Duodenal mucosa (tissue), 2 donors: Measurements from ENCODE around the gene MCTP2.

Experiments
- H3K27ac ChIP-seq: one replicate; pipeline ENCODE4 v1.7.0; 2013; ENCODE audit warnings: low read depth, low read length
- H3K27me3 ChIP-seq, 2 donors: one replicate each; pipeline ENCODE4 v1.7.0; 2013; ENCODE audit warnings: low read length in 2 of 2, control low read depth in 1 of 2; ENCODE audit not compliant: insufficient read depth in 2 of 2, control insufficient read depth in 1 of 2
- H3K36me3 ChIP-seq, 2 donors: one replicate each; pipeline ENCODE4 v1.7.0; 2013; ENCODE audit warnings: low read length in 2 of 2, control low read depth in 1 of 2; ENCODE audit not compliant: insufficient read depth in 2 of 2, control insufficient read depth in 1 of 2
- H3K4me1 ChIP-seq, 2 donors: one replicate each; pipeline ENCODE4 v1.7.0; 2013; ENCODE audit warnings: low read length in 2 of 2, control low read depth in 1 of 2; ENCODE audit not compliant: insufficient read depth in 2 of 2, control insufficient read depth in 1 of 2
- H3K4me3 ChIP-seq, 2 donors: one replicate each; pipeline ENCODE4 v1.7.0; 2013; ENCODE audit warnings: low read length in 2 of 2, low read depth in 1 of 2
- H3K9ac ChIP-seq, 2 donors: one replicate each; pipeline ENCODE4 v1.7.0; 2013; ENCODE audit warnings: low read length in 2 of 2, low read depth in 1 of 2
- H3K9me3 ChIP-seq, 2 donors: one replicate each; pipeline ENCODE4 v1.7.0; 2013; ENCODE audit warnings: low read length in 2 of 2, control low read depth in 1 of 2; ENCODE audit not compliant: control insufficient read depth in 1 of 2

Gene MCTP2

GRCh38 chr15:94230883-94231722, at the start of gene MCTP2:
Gene MCTP2, plus strand, starts transcription at chr15:94231561. Its CDS starts 66,705 bp downstream, at chr15:94298266.
- Histone ChIP-seq H3K27ac (peak within 1 kb of the TSS; percentile 84), H3K4me1 (peaks cover 34 to 53% of the 10 kb centered on the region in 2 donors), H3K9ac (peak within 1 kb of the TSS; percentile 85 to 90)

GRCh38 chr15:94182883-94183282, 48.5 kb upstream of the MCTP2 start:
- Histone ChIP-seq H3K9ac (no peak overlapping the region), H3K9me3 (no peaks in the 10 kb centered on the region), H3K4me1 (no peaks in the 10 kb centered on the region), H3K27ac (no peak overlapping the region), H3K36me3 (no peaks in the 10 kb centered on the region), H3K27me3 (no peaks in the 10 kb centered on the region), H3K4me3 (no peak overlapping the region)

More at GRCh38 chr15:94230883-94231722, at the start of gene MCTP2:
- Histone ChIP-seq H3K36me3 (no peaks in the 10 kb centered on the region), H3K27me3 (no peaks in the 10 kb centered on the region), H3K9me3 (no peaks in the 10 kb centered on the region), H3K4me3 (peak within 1 kb of the TSS; percentile 86 to 91)

- no peaks in the 10 kb centered on the region for H3K9me3 ChIP-seq
- no peak overlapping the region for H3K9ac ChIP-seq
- no peak overlapping the region for H3K27ac ChIP-seq
- no peaks in the 10 kb centered on the region for H3K4me1 ChIP-seq
- H3K27me3 ChIP-seq, result no peaks in the 10 kb centered on the region
- no peaks in the 10 kb centered on the region for H3K36me3 ChIP-seq
- no peak overlapping the region for H3K4me3 ChIP-seq
Measured at GRCh38 chr15:94185547-94186236, 45.7 kb upstream of the MCTP2 start.

- Histone ChIP-seq H3K4me1 (no peaks in the 10 kb centered on the region), H3K27me3 (no peaks in the 10 kb centered on the region), H3K4me3 (no peak overlapping the region), H3K27ac (no peak overlapping the region), H3K9me3 (no peaks in the 10 kb centered on the region), H3K36me3 (no peaks in the 10 kb centered on the region), H3K9ac (no peak overlapping the region)
Measured at GRCh38 chr15:94186770-94187331, 44.5 kb upstream of the MCTP2 start.

GRCh38 chr15:94193906-94194305, 37.5 kb upstream of the MCTP2 start:
- H3K4me1 ChIP-seq, result no peaks in the 10 kb centered on the region
- H3K9ac ChIP-seq, result no peak overlapping the region
- no peaks in the 10 kb centered on the region for H3K9me3 ChIP-seq
- no peaks in the 10 kb centered on the region for H3K36me3 ChIP-seq
- no peak overlapping the region for H3K4me3 ChIP-seq
- H3K27ac ChIP-seq, result no peak overlapping the region
- H3K27me3 ChIP-seq, result no peaks in the 10 kb centered on the region

GRCh38 chr15:94196531-94196930, 34.8 kb upstream of the MCTP2 start:
- no peak overlapping the region for H3K9ac ChIP-seq
- no peak overlapping the region for H3K4me3 ChIP-seq
- no peaks in the 10 kb centered on the region for H3K4me1 ChIP-seq
- no peaks in the 10 kb centered on the region for H3K36me3 ChIP-seq
- no peaks in the 10 kb centered on the region for H3K9me3 ChIP-seq
- no peak overlapping the region for H3K27ac ChIP-seq
- H3K27me3 ChIP-seq, result no peaks in the 10 kb centered on the region

- Histone ChIP-seq H3K4me1 (no peaks in the 10 kb centered on the region), H3K36me3 (no peaks in the 10 kb centered on the region), H3K27ac (no peak overlapping the region), H3K9ac (no peak overlapping the region), H3K27me3 (no peaks in the 10 kb centered on the region), H3K9me3 (no peaks in the 10 kb centered on the region), H3K4me3 (no peak overlapping the region)
Measured at GRCh38 chr15:94198633-94199032, 32.7 kb upstream of the MCTP2 start.

GRCh38 chr15:94199725-94200124, 31.6 kb upstream of the MCTP2 start:
- Histone ChIP-seq H3K9ac (no peak overlapping the region), H3K27ac (no peak overlapping the region)

GRCh38 chr15:94203306-94203705, 28.1 kb upstream of the MCTP2 start:
- Histone ChIP-seq H3K27ac (no peak overlapping the region), H3K4me3 (no peak overlapping the region), H3K4me1 (peaks cover 0 to 3% of the 10 kb centered on the region in 2 donors), H3K27me3 (no peaks in the 10 kb centered on the region), H3K36me3 (no peaks in the 10 kb centered on the region), H3K9me3 (no peaks in the 10 kb centered on the region), H3K9ac (no peak overlapping the region)

More at GRCh38 chr15:94199725-94200124, 31.6 kb upstream of the MCTP2 start:
- Histone ChIP-seq H3K27me3 (no peaks in the 10 kb centered on the region), H3K36me3 (no peaks in the 10 kb centered on the region), H3K4me1 (no peaks in the 10 kb centered on the region), H3K9me3 (no peaks in the 10 kb centered on the region), H3K4me3 (no peak overlapping the region)

GRCh38 chr15:94205366-94205765, 26.0 kb upstream of the MCTP2 start:
- H3K9ac ChIP-seq, result no peak overlapping the region
- H3K27ac ChIP-seq, result no peak overlapping the region
- peaks cover 0 to 3% of the 10 kb centered on the region in 2 donors for H3K4me1 ChIP-seq
- no peak overlapping the region for H3K4me3 ChIP-seq
- no peaks in the 10 kb centered on the region for H3K9me3 ChIP-seq
- no peaks in the 10 kb centered on the region for H3K27me3 ChIP-seq
- no peaks in the 10 kb centered on the region for H3K36me3 ChIP-seq
